ENCODE data around the gene SLC6A12.

SLC6A12 gene

GRCh38 chr12:155006-155405 is 59.0 kb downstream of the SLC6A12 start:
- Mint-ChIP-seq H3K9me3 (no peaks in the 10 kb centered on the region), H3K36me3 (no peaks in the 10 kb centered on the region), H3K27ac (no peak overlapping the region), H3K4me3 (no peak overlapping the region), H3K27me3 (peaks cover 5 to 8% of the 10 kb centered on the region in 2 donors), H3K4me1 (peaks cover 3 to 4% of the 10 kb centered on the region in 2 donors)
- DNase-seq, result no peak
- no peak for ATAC-seq (replicated peaks)

DNA sequence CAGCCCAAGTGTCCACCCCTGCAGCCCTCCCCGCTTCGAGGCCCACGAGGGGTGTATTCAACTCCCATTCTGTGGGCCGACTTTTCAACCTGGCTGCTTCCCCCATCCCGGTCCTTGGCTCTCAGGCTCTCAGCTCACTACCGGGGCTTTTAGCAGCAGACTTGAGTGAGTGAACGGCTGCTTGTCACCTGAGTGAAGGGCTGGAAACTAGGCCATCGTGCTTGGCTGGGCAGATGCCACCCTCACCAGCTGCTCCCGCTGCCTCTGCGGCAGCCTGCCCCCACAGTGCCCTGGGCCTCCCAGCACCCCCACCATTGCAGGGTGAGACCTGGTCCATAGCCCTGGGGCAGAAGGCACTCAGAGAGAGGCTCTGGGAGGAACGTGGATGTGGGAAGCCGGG is 59.9 kb downstream of the SLC6A12 start:
- no peak overlapping the region for H3K4me3 Mint-ChIP-seq
- peaks cover 5 to 8% of the 10 kb centered on the region in 2 donors for H3K27me3 Mint-ChIP-seq
- ATAC-seq (replicated peaks) (no peak), DNase-seq (no peak)
- H3K4me1 Mint-ChIP-seq, result peaks cover 3 to 4% of the 10 kb centered on the region in 2 donors
- H3K36me3 Mint-ChIP-seq, result no peaks in the 10 kb centered on the region
- H3K27ac Mint-ChIP-seq, result no peak overlapping the region
- no peaks in the 10 kb centered on the region for H3K9me3 Mint-ChIP-seq

DNA sequence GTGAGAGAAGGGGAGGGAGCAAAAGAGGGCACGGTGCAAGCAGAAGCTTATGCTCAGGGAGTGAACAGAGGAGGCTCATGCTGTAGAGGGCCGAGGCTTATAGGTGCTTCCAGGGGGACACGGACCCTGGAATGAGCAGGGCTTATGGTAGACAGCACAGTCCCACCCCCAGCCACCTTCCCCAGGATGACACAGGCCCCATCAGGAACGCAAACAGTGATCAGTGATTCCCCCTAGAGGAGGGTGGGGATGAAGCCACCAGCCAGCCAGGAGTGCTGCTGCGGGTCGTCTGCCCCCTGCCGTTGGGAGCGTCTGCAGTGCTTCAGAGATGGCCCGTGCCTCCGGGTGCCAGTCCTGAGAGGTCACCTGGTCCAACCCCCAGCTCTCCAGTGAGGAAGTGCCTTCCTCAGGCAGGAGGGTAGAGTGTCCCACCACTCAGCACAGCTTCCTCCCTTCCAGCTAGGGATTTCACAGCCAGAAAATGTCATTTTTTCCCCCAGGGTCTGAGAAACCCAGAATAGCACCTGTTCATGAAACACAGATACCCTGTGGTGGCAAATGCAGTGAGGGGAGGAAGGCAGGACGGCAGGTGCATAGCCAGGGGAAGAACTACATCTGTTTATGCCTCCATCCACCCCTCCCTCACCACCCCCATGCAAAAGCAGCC is 60.7 kb downstream of the SLC6A12 start:
- Mint-ChIP-seq H3K4me1 (peaks cover 3 to 4% of the 10 kb centered on the region in 2 donors), H3K27ac (no peak overlapping the region), H3K36me3 (no peaks in the 10 kb centered on the region), H3K4me3 (no peak overlapping the region), H3K9me3 (no peaks in the 10 kb centered on the region), H3K27me3 (peaks cover 5 to 8% of the 10 kb centered on the region in 2 donors)
- peak; percentile 40 for DNase-seq
- ATAC-seq (replicated peaks), result peak; percentile 90 to 95

DNA sequence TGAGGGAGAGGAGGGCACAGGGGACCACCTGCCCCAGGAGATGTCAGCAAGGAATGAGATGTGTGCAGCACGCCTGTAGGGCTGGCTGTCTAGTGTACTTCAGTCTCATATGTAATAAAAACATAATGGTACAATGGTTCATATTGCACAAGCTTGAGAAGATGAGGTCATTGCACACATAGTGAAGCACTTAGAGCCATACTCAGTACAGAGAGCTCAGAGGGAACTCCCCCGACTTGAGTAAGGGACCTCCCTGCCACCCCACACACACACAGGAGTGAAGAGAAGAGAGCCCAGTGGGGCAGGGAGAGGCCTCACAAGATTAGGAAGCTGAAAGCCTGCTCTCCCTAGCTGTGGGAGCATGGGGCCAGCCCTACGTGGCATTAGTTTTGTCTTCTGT is 61.5 kb downstream of the SLC6A12 start:
- Mint-ChIP-seq H3K4me3 (no peak overlapping the region), H3K9me3 (no peaks in the 10 kb centered on the region)
- no peak for DNase-seq

DNA sequence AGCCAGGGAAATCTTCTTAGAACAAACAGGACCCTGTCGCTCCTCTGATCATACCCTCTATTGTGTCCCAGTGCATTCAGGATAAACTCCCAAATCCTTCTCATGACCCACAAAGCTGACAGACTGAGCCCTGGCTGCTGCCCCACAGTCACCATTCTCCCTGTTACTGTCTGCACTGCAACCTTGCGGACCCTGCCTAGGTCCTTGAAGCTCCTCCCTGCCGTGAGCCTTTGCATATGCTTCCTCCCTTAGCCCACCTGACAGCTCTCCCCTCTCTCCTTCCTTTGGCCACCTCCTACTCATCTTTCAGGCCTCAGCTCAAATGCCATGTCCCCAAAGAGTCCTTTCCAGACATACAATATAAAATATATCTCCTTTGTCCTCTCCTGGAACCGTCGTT is 62.4 kb downstream of the SLC6A12 start:
- Mint-ChIP-seq H3K36me3 (no peaks in the 10 kb centered on the region), H3K27ac (no peak overlapping the region), H3K4me1 (peaks cover 3 to 4% of the 10 kb centered on the region in 2 donors), H3K9me3 (no peaks in the 10 kb centered on the region), H3K4me3 (no peak overlapping the region), H3K27me3 (peaks cover 5 to 8% of the 10 kb centered on the region in 2 donors)
- ATAC-seq (replicated peaks) (no peak), DNase-seq (no peak)

More for the DNA sequence above, 61.5 kb downstream of the SLC6A12 start:
- Mint-ChIP-seq H3K36me3 (no peaks in the 10 kb centered on the region), H3K27me3 (peaks cover 5 to 8% of the 10 kb centered on the region in 2 donors), H3K4me1 (peaks cover 3 to 4% of the 10 kb centered on the region in 2 donors), H3K27ac (no peak overlapping the region)
- ATAC-seq (replicated peaks), result no peak

GRCh38 chr12:148676-149416 is 65.1 kb downstream of the SLC6A12 start:
- Mint-ChIP-seq H3K27ac (no peak overlapping the region), H3K9me3 (no peaks in the 10 kb centered on the region), H3K4me3 (no peak overlapping the region), H3K4me1 (peaks cover 4 to 5% of the 10 kb centered on the region in 2 donors), H3K27me3 (peaks cover 0 to 8% of the 10 kb centered on the region in 2 donors), H3K36me3 (no peaks in the 10 kb centered on the region)
- ATAC-seq (replicated peaks) (no peak), DNase-seq (no peak)

GRCh38 chr12:147242-147641 is 66.7 kb downstream of the SLC6A12 start:
- H3K27me3 Mint-ChIP-seq, result peaks cover 4 to 8% of the 10 kb centered on the region in 2 donors
- no peaks in the 10 kb centered on the region for H3K9me3 Mint-ChIP-seq
- ATAC-seq (replicated peaks), result no peak

DNA sequence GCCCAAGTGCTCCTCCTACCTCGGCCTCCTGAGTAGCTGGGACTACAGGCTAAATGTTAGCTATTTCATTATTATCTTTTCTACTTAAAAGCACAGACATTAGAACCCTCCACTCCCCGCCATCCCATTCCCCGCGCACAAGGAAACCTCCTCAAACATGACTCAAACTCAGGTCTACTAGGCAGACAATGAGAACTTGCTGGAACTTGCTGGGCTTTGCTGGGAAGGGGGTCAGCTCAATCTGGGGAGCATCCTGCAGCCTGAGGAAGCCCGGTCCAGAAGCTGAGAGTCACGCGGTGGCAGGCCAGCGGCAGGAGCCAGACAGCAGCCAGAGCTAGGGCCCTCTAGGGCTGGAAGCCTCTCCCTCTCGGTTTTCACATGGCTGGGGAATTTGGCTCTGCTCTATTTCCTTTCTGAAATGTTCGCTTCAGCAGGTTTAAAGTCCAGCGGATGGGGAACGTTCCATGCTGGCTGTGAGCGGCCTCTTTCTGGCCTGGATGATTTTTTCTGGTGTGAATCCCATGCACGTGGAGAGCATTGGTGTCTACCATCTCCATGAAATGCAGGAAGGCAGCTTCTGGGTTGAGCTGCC is 68.5 kb downstream of the SLC6A12 start:
- no peak for ATAC-seq (replicated peaks)
- no peaks in the 10 kb centered on the region for H3K9me3 Mint-ChIP-seq

More at GRCh38 chr12:147242-147641, 66.7 kb downstream of the SLC6A12 start:
- Mint-ChIP-seq H3K4me3 (no peak overlapping the region), H3K4me1 (peaks cover 0 to 3% of the 10 kb centered on the region in 2 donors), H3K36me3 (no peaks in the 10 kb centered on the region), H3K27ac (no peak overlapping the region)
- no peak for DNase-seq

DNA sequence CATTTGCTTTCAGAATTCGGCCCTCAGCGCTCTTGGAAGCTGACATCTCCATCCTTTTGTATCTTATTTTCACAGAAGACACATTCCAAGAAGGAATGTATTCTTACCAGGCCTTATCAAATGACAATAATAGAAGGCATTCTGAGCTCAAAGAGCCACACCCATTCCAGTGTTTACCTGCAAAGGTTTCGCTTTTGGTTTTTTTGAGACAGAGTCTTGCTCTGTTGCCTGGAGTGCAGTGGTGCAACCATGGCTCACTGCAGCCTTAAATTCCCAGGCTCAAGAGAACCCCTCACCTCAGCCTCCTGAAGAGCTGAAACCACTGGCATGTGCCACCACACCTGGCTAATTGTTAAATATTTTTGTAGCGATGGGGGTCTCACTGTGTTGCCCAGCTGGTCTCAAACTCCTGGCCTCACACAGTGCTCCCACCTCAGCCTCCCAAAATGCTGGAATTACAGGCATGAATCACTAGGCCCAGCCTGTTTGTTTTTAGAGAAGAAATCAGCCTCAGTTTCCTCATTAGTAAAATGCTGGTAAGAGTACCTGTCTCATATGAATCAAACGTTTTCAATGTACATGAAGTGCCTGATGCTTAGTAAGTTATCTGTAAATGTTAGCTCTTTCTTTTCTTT is 69.2 kb downstream of the SLC6A12 start:
- peaks cover 27 to 28% of the 10 kb centered on the region in 2 donors for H3K27me3 Mint-ChIP-seq
- peaks cover 0 to 3% of the 10 kb centered on the region in 2 donors for H3K4me1 Mint-ChIP-seq
- H3K27ac Mint-ChIP-seq, result no peak overlapping the region
- no peak overlapping the region for H3K4me3 Mint-ChIP-seq
- H3K9me3 Mint-ChIP-seq, result no peaks in the 10 kb centered on the region
- no peak for ATAC-seq (replicated peaks)
- DNase-seq, result no peak
- H3K36me3 Mint-ChIP-seq, result no peaks in the 10 kb centered on the region

More for the DNA sequence above, 68.5 kb downstream of the SLC6A12 start:
- Mint-ChIP-seq H3K4me3 (no peak overlapping the region), H3K27me3 (peaks cover 21% of the 10 kb centered on the region in 2 donors), H3K4me1 (peaks cover 0 to 3% of the 10 kb centered on the region in 2 donors), H3K36me3 (no peaks in the 10 kb centered on the region), H3K27ac (no peak overlapping the region)
- no peak for DNase-seq

DNA sequence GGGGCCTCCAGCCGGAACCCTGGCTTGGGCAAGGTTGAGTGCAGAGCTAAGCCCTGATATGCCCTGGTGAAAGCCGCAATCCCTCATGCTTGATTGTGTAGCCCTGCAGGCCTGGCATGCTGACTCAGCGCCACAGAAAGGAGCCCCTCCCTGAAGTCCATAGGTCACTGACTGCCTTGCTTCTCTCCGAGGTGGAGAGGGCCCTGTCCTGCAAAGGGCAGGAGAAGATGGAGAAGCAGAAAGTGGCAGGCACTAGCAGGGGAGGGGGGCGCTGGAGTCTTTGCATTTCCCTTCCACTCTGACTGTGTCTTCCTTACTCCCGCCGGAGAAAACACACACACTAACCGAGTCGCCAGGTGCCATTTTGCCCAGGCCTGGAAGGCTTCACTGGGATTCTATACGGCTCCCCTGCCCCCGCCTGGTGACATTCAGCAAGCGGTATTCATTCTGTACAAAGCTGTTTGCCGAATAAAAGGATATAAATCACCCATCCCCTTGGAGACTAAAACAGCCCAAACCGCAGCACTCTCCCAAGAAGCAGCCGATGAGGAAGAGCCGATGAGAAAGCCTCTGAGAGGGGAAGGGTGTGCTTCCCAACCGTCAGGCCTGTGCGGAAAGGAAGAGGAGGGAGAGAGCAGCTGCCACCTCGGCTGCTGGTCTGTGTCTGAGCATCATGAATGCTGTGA is 69.8 kb downstream of the SLC6A12 start:
- DNase-seq (no peak), ATAC-seq (replicated peaks) (no peak)
- no peak overlapping the region for H3K27ac Mint-ChIP-seq
- no peaks in the 10 kb centered on the region for H3K36me3 Mint-ChIP-seq
- H3K4me3 Mint-ChIP-seq, result no peak overlapping the region
- peaks cover 34% of the 10 kb centered on the region in 2 donors for H3K27me3 Mint-ChIP-seq
- peaks cover 0 to 5% of the 10 kb centered on the region in 2 donors for H3K4me1 Mint-ChIP-seq
- no peaks in the 10 kb centered on the region for H3K9me3 Mint-ChIP-seq

DNA sequence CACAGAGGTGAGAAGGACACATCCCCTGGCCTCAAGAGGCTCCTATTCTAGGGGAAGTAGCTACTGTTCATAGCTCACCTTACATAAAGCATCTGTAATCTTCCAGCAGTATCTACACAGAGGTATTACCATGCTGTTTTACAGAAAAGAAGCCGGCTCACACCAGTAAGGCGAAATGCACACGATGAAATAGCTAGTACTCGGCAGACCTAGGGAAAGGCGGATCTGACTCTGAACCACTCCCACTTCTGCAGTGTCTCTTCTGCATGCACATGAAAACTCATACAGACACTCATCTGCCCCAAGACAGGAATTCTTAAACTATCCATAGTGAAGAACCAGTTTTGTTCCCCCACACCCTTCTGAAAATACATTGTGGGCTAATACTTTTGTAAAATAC is 73.8 kb downstream of the SLC6A12 start:
- H3K27me3 Mint-ChIP-seq, result peaks cover 37 to 38% of the 10 kb centered on the region in 2 donors
- DNase-seq, result no peak
- no peak overlapping the region for H3K4me3 Mint-ChIP-seq

More for the DNA sequence above, 73.8 kb downstream of the SLC6A12 start:
- Mint-ChIP-seq H3K9me3 (no peaks in the 10 kb centered on the region), H3K27ac (no peak overlapping the region), H3K4me1 (peaks cover 0 to 5% of the 10 kb centered on the region in 2 donors), H3K36me3 (no peaks in the 10 kb centered on the region)
- no peak for ATAC-seq (replicated peaks)

Measured in stimulated activated naive B cell treated with anti-CD40 and anti-IgM and Interleukin-4, amounts not matched to agents 10 μg/mL and 1 μg/mL and 100 μg/mL, for 72 hours (primary cell).